Transverse colon (tissue), 3 donors: ENCODE results near the gene GPR68.

Source experiments
- POLR2A ChIP-seq: fragments of 450-650 bp; IDR thresholded peaks from one replicate; pipeline ENCODE4 v1.6.1; 2016; ENCODE audit warnings: antibody characterized with exemption, mild to moderate bottlenecking, moderate library complexity
- TF ChIP-seq, protein P1 (sequence below), 5 experiments: fragments of 200-600 bp in 3 of 5; fragments of 450-650 bp in 2 of 5; sonication (generic) in 3 of 5; IDR thresholded peaks; 1 replicate in 2 of 5; 2 replicates in 3 of 5; pipeline ENCODE4 v1.5.1; 2016 to 2017; ENCODE audit warnings: antibody characterized with exemption in 5 of 5, inconsistent platforms in 3 of 5, mild to moderate bottlenecking in 2 of 5, moderate library complexity in 1 of 5

DNA sequence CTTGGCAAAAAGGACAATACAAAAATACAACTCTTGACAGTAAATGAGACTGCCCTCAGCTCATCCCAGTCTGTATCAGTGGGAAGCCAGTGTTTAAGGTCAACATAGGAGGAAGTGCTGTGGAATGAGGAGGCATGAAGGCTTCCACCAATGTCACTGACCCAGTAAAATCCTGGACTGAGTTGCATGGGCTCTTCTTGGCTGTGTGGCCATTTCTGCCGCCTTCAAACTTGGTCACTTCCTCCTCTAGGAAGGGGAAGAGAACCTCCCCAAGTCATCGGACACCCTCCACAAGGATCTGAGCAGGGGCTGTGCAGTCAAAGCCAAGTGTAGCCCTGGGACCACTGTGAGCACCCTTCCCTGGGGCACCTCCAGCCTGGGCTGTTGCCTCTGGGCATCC is 11.9 kb downstream of the GPR68 start:
- no peak for TF ChIP-seq POLR2A
- TF ChIP-seq, protein P1, sequence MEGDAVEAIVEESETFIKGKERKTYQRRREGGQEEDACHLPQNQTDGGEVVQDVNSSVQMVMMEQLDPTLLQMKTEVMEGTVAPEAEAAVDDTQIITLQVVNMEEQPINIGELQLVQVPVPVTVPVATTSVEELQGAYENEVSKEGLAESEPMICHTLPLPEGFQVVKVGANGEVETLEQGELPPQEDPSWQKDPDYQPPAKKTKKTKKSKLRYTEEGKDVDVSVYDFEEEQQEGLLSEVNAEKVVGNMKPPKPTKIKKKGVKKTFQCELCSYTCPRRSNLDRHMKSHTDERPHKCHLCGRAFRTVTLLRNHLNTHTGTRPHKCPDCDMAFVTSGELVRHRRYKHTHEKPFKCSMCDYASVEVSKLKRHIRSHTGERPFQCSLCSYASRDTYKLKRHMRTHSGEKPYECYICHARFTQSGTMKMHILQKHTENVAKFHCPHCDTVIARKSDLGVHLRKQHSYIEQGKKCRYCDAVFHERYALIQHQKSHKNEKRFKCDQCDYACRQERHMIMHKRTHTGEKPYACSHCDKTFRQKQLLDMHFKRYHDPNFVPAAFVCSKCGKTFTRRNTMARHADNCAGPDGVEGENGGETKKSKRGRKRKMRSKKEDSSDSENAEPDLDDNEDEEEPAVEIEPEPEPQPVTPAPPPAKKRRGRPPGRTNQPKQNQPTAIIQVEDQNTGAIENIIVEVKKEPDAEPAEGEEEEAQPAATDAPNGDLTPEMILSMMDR (IDR thresholded peaks at IDR 0.05), result no peak
